Breast epithelium (tissue), 4 donors: Measurements from ENCODE around the gene FUT8. TPM values are rescaled to one million over a fixed set of nuclear protein-coding genes. Genes with fewer than 3 reads are reported as not detected.
"Not testable (repeated sequence)": the region's sequence is repeated elsewhere in the genome, so short reads cannot be mapped to it uniquely, and the experiment has no call there.

ENCODE experiments used
- DNase-seq, 2 donors: peaks; one replicate each; pipeline ENCODE4 v3.0.0-alpha.2; 2019; ENCODE audit warnings: low spot score in 2 of 2
- H3K27ac ChIP-seq, 2 donors: fragments of 200-600 bp; sonication (generic) in 1 of 2; one replicate each; pipeline ENCODE4 v1.5.1; 2016 to 2019; ENCODE audit warnings: mild to moderate bottlenecking in 1 of 2
- H3K27me3 ChIP-seq, 2 donors: fragments of 200-600 bp; sonication (generic) in 1 of 2; one replicate each; pipeline versions ENCODE4 v1.5.1 to v1.6.0; 2017 to 2019; ENCODE audit warnings: control low read depth in 1 of 2, mild to moderate bottlenecking in 1 of 2
- H3K36me3 ChIP-seq: fragments of 200-600 bp; one replicate; pipeline ENCODE4 v1.5.1; 2019
- H3K4me1 ChIP-seq, 2 donors: fragments of 200-600 bp; sonication (generic); one replicate each; pipeline ENCODE4 v1.5.1; 2016 to 2019; ENCODE audit warnings: control low read depth in 1 of 2
- H3K4me3 ChIP-seq, 3 donors: fragments of 200-600 bp; sonication (generic); 1 replicate in 2 of 3; 2 replicates in 1 of 3; pipeline ENCODE4 v1.5.1; 2016 to 2019; ENCODE audit warnings: mild to moderate bottlenecking in 3 of 3, moderate library complexity in 2 of 3
- H3K9me3 ChIP-seq, 2 donors: fragments of 200-600 bp; sonication (generic) in 1 of 2; one replicate each; pipeline ENCODE4 v1.5.1; 2016 to 2019; ENCODE audit warnings: control low read depth in 1 of 2
- POLR2A ChIP-seq: fragments of 450-650 bp; IDR thresholded peaks from one replicate; pipeline ENCODE4 v1.6.1; 2016; ENCODE audit warnings: antibody characterized with exemption, mild to moderate bottlenecking, moderate library complexity
- POLR2AphosphoS5 ChIP-seq, 3 donors: sonication (generic); formaldehyde crosslinking; IDR thresholded peaks; one replicate each; pipeline ENCODE4 v1.6.1; 2017; ENCODE audit warnings: antibody characterized with exemption in 3 of 3
- intact Hi-C: fragments of 100-400 bp; cut with DNase I; formaldehyde crosslinking; loops from one replicate; pipeline ENCODE4 v1.15.1; 2023; ENCODE audit warnings: low total_unique reads
- total RNA-seq, 3 donors: library from RNA; depleted of rRNA; stranded (reverse); fragments of >200 nt; gene quantifications; one replicate each; pipeline ENCODE4 v1.1.0, GENCODE V29; 2016
- TF ChIP-seq, protein P1 (sequence below), 3 donors: fragments of 450-650 bp; IDR thresholded peaks; one replicate each; pipeline ENCODE4 v1.5.1; 2016 to 2017; ENCODE audit warnings: antibody characterized with exemption in 3 of 3, mild to moderate bottlenecking in 3 of 3, moderate library complexity in 3 of 3

The FUT8 gene
- total RNA-seq, 3 donors from 2014 or later, result 36.3 to 69.1 (median 47.2) TPM

DNA sequence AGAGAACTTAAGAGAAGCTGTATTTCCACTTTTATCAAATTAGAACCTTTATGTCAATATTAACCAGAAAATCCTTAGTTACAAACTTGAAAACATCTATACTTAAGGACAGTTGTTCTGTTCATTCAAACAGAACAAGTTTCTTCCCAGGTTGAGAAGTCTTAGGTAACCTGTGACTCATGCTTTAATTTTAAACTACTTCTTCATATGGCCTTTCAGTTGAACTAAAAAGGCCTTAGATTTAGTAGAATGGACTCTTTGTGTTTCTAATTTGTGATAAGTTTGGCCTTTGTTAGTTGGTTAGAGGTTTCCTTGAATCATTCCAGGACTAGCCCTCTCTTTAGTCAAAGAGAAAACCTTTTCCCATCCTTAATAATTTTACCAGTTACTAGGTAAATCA lies 274.2 kb downstream of the FUT8 start:
- TF ChIP-seq POLR2AphosphoS5 (IDR thresholded peaks at IDR 0.05) (no peak), POLR2A (no peak)
- TF ChIP-seq, protein P1, sequence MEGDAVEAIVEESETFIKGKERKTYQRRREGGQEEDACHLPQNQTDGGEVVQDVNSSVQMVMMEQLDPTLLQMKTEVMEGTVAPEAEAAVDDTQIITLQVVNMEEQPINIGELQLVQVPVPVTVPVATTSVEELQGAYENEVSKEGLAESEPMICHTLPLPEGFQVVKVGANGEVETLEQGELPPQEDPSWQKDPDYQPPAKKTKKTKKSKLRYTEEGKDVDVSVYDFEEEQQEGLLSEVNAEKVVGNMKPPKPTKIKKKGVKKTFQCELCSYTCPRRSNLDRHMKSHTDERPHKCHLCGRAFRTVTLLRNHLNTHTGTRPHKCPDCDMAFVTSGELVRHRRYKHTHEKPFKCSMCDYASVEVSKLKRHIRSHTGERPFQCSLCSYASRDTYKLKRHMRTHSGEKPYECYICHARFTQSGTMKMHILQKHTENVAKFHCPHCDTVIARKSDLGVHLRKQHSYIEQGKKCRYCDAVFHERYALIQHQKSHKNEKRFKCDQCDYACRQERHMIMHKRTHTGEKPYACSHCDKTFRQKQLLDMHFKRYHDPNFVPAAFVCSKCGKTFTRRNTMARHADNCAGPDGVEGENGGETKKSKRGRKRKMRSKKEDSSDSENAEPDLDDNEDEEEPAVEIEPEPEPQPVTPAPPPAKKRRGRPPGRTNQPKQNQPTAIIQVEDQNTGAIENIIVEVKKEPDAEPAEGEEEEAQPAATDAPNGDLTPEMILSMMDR (IDR thresholded peaks at IDR 0.05), result no peak
- Histone ChIP-seq H3K27ac (no peak overlapping the region), H3K36me3 (no peaks in the 10 kb centered on the region), H3K27me3 (no peaks in the 10 kb centered on the region), H3K9me3 (no peaks in the 10 kb centered on the region), H3K4me1 (no peaks in the 10 kb centered on the region), H3K4me3 (no peak overlapping the region)
- intact Hi-C loops, result no loop called here
- DNase-seq, result no peak

DNA sequence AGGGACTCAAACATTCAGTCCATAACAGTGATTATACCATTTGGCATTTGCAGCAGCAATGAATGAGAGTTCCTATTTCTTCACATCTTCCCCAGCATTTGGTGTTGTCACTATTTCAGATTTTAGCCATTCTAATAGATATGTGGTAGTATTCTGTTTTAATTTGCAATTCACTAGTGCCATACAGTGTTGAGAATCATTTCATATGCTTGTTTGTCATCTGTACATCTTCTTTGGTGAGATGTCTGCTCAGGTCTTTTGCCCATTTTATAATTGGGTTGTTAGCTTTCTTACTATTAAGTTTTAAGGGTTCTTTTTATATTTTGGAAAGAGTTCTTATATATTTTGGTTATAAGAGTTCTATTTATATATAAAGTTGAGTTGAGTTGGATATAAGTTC lies 276.5 kb downstream of the FUT8 start:
- no peak for DNase-seq
- H3K27ac ChIP-seq, result no peak overlapping the region
- H3K27me3 ChIP-seq, result no peaks in the 10 kb centered on the region
- H3K36me3 ChIP-seq, result no peaks in the 10 kb centered on the region
- no peak for TF ChIP-seq POLR2A
- TF ChIP-seq, protein P1 (IDR thresholded peaks at IDR 0.05), result no peak
- TF ChIP-seq POLR2AphosphoS5 (IDR thresholded peaks at IDR 0.05), result no peak
- no peak overlapping the region for H3K4me3 ChIP-seq
- no peaks in the 10 kb centered on the region for H3K4me1 ChIP-seq
- intact Hi-C loops, result no loop called here
- H3K9me3 ChIP-seq, result peaks cover 0 to 2% of the 10 kb centered on the region in 2 donors

DNA sequence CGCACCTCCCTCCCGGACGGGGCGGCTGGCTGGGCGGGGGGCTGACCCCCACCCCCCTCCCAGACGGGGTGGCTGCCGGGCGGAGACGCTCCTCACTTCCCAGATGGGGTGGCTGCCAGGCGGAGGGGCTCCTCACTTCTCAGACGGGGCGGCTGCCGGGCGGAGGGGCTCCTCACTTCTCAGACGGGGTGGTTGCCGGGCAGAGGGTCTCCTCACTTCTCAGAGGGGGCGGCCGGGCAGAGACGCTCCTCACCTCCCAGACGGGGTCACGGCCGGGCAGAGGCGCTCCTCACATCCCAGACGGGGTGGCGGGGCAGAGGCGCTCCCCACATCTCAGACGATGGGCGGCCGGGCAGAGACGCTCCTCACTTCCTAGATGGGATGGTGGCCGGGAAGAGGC lies 280.0 kb downstream of the FUT8 start:
- intact Hi-C loops, H3K27me3 ChIP-seq, DNase-seq: not testable (repeated sequence)

DNA sequence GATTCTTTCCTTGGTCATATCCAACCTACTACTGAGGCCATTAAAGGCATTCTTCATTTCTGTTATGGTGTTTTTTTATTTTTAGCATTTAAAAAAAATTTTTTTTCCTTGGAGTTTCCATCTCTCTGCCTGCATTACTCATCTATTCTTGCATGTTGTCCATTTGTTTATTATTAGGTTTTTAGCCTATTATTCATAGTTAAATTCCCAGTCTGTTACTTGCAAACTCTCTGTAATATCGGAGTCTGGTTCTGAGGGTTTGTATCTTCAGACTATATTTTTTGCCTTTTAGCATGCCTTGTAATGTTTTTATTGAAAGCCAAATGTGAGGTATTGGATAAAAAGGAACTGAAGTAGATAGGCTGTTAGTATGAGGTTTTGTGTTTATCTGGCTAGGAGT lies 284.3 kb downstream of the FUT8 start:
- intact Hi-C loops, result no loop called here
- no peaks in the 10 kb centered on the region for H3K4me1 ChIP-seq
- peaks cover 0 to 2% of the 10 kb centered on the region in 2 donors for H3K9me3 ChIP-seq
- no peaks in the 10 kb centered on the region for H3K36me3 ChIP-seq
- H3K27ac ChIP-seq, result no peak overlapping the region
- DNase-seq, result no peak
- no peaks in the 10 kb centered on the region for H3K27me3 ChIP-seq
- H3K4me3 ChIP-seq, result no peak overlapping the region
- TF ChIP-seq, protein P1 (IDR thresholded peaks at IDR 0.05), result no peak
- TF ChIP-seq POLR2AphosphoS5 (IDR thresholded peaks at IDR 0.05) (no peak), POLR2A (no peak)

More for the DNA sequence above, 280.0 kb downstream of the FUT8 start:
- not testable (repeated sequence) for H3K27ac ChIP-seq, H3K4me1 ChIP-seq, H3K9me3 ChIP-seq, H3K4me3 ChIP-seq, H3K36me3 ChIP-seq

DNA sequence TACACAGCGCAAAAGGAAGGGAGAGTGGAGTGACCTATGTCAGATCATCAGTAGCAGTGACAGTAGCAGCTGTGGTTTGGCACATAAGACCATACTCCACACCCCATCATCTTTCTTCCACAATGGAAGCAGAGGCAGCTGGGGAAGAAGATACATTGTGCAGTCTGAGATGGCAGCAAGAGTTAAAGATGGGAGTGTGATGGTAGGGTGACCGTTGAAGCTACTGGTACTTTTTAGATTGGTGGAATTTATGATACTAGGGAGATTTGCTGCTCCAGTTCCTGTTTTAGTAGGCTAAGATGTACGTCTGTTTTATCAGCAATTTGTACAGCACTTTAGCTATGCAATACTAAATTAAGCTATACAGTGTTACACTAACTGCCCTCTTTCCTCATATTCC lies 291.0 kb downstream of the FUT8 start:
- no peaks in the 10 kb centered on the region for H3K36me3 ChIP-seq
- H3K9me3 ChIP-seq, result peaks cover 6 to 7% of the 10 kb centered on the region in 2 donors
- TF ChIP-seq POLR2AphosphoS5 (IDR thresholded peaks at IDR 0.05), result no peak
- TF ChIP-seq, protein P1 (IDR thresholded peaks at IDR 0.05), result no peak
- TF ChIP-seq POLR2A, result no peak
- H3K27ac ChIP-seq, result no peak overlapping the region
- H3K27me3 ChIP-seq, result no peaks in the 10 kb centered on the region
- intact Hi-C loops, result loop anchor here (1.0 kb wide), 1 partner anchor 17 kb away; no protein-coding TSS in a partner anchor
- H3K4me1 ChIP-seq, result no peaks in the 10 kb centered on the region
- DNase-seq, result no peak
- H3K4me3 ChIP-seq, result no peak overlapping the region

- H3K27me3 ChIP-seq, result no peaks in the 10 kb centered on the region
- no peaks in the 10 kb centered on the region for H3K4me1 ChIP-seq
- TF ChIP-seq POLR2A (no peak), POLR2AphosphoS5 (IDR thresholded peaks at IDR 0.05) (no peak)
- TF ChIP-seq, protein P1 (IDR thresholded peaks at IDR 0.05), result no peak
- peaks cover 6 to 7% of the 10 kb centered on the region in 2 donors for H3K9me3 ChIP-seq
- intact Hi-C loops, result loop anchor here (1.0 kb wide), 1 partner anchor 16 kb away; no protein-coding TSS in a partner anchor
- H3K36me3 ChIP-seq, result no peaks in the 10 kb centered on the region
- no peak overlapping the region for H3K27ac ChIP-seq
- DNase-seq, result no peak
- no peak overlapping the region for H3K4me3 ChIP-seq
Observed at GRCh38 chr14:65703996-65704395, 291.5 kb downstream of the FUT8 start.
